Measurements from ENCODE around the gene TH.

GRCh38 chr11:2148595-2148994 lies 23.0 kb downstream of the TH start:
- TF ChIP-seq CTCF (IDR thresholded peaks at IDR 0.05) (no peak), POLR2A (IDR thresholded peaks at IDR 0.05) (no peak)
